GM18868 (cell line): ENCODE measurements around the gene MVB12B.
"Not testable (repeated sequence)": the region's sequence is repeated elsewhere in the genome, so short reads cannot be mapped to it uniquely, and the experiment has no call there.

ENCODE experiments used
- ATAC-seq: cut with Tn5 transposase; IDR thresholded peaks from one replicate; pipeline ENCODE4 v1.9.1; 2021; ENCODE audit warnings: mild to moderate bottlenecking, moderate library complexity; ENCODE audit not compliant: unreplicated experiment

The MVB12B gene

DNA sequence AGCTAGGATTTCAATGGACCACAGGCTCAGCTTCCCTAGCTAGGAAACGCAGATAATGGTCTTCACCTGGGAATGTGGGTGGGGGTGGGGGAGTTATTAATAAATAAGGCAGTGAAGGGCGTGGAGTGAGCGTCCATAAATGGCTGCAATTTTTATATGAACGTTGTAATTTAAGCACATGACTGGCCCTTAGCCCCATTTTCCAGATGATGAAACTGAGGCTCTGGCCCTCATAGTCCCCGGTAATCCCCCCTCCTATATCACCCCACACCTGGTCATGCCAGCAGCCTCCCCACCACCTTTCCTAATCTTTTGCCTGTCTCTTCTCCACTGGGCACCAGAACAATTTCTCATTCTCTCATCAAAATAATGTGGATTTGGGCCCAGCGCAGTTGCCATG is 225.2 kb downstream of the MVB12B start:
- no peak for ATAC-seq

GRCh38 chr9:126554292-126554691 is 227.7 kb downstream of the MVB12B start:
- ATAC-seq: no peak

- ATAC-seq: not testable (repeated sequence)
These were observed 228.8 kb downstream of the MVB12B start for GRCh38 chr9:126555421-126555820.
